A172 (cell line): ENCODE measurements around the gene ANKRD40. TPM values are rescaled to one million over a fixed set of nuclear protein-coding genes. Genes with fewer than 3 reads are reported as not detected.
A peak's percentile ranks its signal among the peaks of the same experiment; 100 is the strongest.
"Not testable (repeated sequence)": the region's sequence is repeated elsewhere in the genome, so short reads cannot be mapped to it uniquely, and the experiment has no call there.

Experiments
- DNase-seq: peaks from one replicate; pipeline ENCODE4 v3.0.0-alpha.2; 2015; ENCODE audit warnings: low spot score
- total RNA-seq: library from RNA; depleted of rRNA; stranded (reverse); fragments of >200 nt; shearing (Covaris generic); gene quantifications from 2 replicates; pipeline ENCODE4 v1.2.3, GENCODE V29; 2014; rRNA removed

The ANKRD40 gene
- total RNA-seq: 43.4 and 54.6 TPM in 2 replicates

GRCh38 chr17:50707289-50708049 lies at the start of gene ANKRD40:
TSS of gene ANKRD40 (minus strand) at chr17:50707914. CDS start at chr17:50707654, 260 bp downstream.
- peak; percentile 85 for DNase-seq

GRCh38 chr17:50754521-50754920 lies 46.8 kb upstream of the ANKRD40 start:
- DNase-seq: no peak

- DNase-seq: no peak
These were observed 41.5 kb upstream of the ANKRD40 start for GRCh38 chr17:50749245-50749644.

- no peak for DNase-seq
These were observed 37.9 kb upstream of the ANKRD40 start for GRCh38 chr17:50745631-50746030.

- DNase-seq: no peak
These were observed 31.4 kb upstream of the ANKRD40 start for GRCh38 chr17:50739098-50739497.

- DNase-seq: no peak
These were observed 29.5 kb upstream of the ANKRD40 start for GRCh38 chr17:50737118-50737698.

GRCh38 chr17:50735287-50735686 lies 27.6 kb upstream of the ANKRD40 start:
- DNase-seq: no peak

GRCh38 chr17:50731575-50732460 lies 24.1 kb upstream of the ANKRD40 start:
- DNase-seq: no peak

- DNase-seq: no peak
These were observed 21.4 kb upstream of the ANKRD40 start for GRCh38 chr17:50728881-50729765.

GRCh38 chr17:50728112-50728429 lies 20.4 kb upstream of the ANKRD40 start:
- no peak for DNase-seq

- DNase-seq: no peak
These were observed 18.3 kb upstream of the ANKRD40 start for GRCh38 chr17:50725769-50726655.

- not testable (repeated sequence) for DNase-seq
These were observed 16.9 kb upstream of the ANKRD40 start for GRCh38 chr17:50724622-50725021.

GRCh38 chr17:50722746-50723145 lies 15.0 kb upstream of the ANKRD40 start:
- DNase-seq: no peak

GRCh38 chr17:50721194-50722010 lies 13.7 kb upstream of the ANKRD40 start:
- DNase-seq: no peak

GRCh38 chr17:50719924-50720794 lies 12.4 kb upstream of the ANKRD40 start:
- no peak for DNase-seq

GRCh38 chr17:50719144-50719923 lies 11.6 kb upstream of the ANKRD40 start, which contains the start of gene LUC7L3:
TSS of gene LUC7L3 (plus strand) at chr17:50719603. CDS start at chr17:50719733, 130 bp downstream.
- peak; percentile 89 for DNase-seq

GRCh38 chr17:50715471-50715870 lies 7.8 kb upstream of the ANKRD40 start:
- DNase-seq: no peak

- no peak for DNase-seq
These were observed 4.9 kb upstream of the ANKRD40 start for GRCh38 chr17:50712641-50713040.
